Dermis microvascular lymphatic vessel endothelial cell (primary cell): ENCODE data around the gene SETD2. TPM values are rescaled to one million over a fixed set of nuclear protein-coding genes. Genes with fewer than 3 reads are reported as not detected.

Source experiments
- DNase-seq, 2 donors: peaks; one replicate each; pipeline versions ENCODE4 v3.0.0 to v3.0.0-alpha.2; 2010; ENCODE audit warnings: low read depth in 2 of 2
- total RNA-seq: library from RNA; depleted of rRNA; stranded (reverse); fragments of >200 nt; gene quantifications from 2 replicates; pipeline ENCODE4 v1.2.1, GENCODE V29; 2014

The SETD2 gene
- total RNA-seq, 1 donor from 2014 or later = 18.9 TPM

DNA sequence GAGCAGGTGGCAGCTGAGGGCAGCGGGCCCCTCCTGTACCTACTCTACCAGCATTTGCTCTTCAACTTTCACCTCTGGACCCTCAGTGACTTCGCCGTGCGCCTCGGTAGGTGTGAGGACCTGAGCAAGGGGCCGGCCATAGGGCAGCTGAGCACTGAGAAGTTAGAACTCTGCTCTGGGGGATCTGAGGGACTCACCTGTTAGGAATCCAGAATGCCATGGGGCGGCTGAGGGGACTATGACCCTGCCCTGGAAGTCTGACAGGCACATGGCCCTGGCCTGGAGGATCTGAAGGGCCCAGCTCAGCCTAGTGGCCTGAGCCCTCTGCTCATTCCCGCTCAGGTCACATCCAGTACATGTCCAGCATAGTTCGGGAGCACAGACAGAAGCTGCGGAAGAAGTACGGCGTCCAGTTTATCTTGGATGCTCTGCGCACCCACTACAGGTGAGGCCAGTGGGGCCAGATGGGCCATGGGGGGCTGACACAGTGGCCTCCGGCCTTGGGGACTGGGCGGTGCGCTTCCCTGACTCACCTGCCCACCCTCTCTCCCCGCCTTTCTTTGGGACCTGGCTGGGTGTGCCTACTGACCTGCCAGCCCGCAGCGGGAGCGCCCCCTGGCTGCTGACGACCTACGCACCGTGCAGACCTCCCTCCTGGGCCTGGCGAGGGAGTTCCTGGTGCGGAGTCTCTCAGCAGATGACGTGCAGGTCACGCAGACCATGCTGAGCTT lies 165.6 kb downstream of the SETD2 start:
- DNase-seq = peak; percentile 42 to 77

DNA sequence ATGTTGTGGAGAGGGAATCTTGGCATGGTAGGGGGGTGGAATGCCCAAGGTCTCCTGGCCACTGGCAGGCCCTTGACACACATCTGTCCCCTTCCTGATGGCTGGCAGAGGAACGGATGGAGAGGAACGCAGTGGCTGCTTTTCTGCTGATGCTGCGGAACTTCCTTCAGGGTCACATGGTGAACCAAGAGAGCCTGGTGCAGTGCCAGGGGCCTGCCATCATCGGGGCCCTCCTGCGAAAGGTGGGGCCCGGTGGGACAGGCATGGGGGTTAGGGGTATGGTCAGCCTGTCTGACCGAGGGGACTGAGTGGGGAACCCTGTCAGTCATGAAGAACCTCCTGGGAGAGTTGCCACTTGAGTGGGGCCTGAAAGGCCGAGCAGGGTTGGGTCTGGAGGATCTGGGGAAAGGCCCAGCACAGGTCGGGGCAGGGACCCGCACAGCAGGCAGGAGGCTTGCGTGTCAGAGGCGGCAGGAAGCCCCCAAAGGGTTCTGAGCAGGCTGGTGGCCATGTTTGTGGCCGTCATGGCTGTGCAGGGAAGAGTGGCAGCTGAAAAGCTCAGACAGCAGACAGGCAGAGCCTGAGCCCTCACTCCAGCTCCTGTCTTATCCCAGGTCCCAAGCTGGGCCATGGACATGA lies 166.3 kb downstream of the SETD2 start:
- DNase-seq = no peak

DNA sequence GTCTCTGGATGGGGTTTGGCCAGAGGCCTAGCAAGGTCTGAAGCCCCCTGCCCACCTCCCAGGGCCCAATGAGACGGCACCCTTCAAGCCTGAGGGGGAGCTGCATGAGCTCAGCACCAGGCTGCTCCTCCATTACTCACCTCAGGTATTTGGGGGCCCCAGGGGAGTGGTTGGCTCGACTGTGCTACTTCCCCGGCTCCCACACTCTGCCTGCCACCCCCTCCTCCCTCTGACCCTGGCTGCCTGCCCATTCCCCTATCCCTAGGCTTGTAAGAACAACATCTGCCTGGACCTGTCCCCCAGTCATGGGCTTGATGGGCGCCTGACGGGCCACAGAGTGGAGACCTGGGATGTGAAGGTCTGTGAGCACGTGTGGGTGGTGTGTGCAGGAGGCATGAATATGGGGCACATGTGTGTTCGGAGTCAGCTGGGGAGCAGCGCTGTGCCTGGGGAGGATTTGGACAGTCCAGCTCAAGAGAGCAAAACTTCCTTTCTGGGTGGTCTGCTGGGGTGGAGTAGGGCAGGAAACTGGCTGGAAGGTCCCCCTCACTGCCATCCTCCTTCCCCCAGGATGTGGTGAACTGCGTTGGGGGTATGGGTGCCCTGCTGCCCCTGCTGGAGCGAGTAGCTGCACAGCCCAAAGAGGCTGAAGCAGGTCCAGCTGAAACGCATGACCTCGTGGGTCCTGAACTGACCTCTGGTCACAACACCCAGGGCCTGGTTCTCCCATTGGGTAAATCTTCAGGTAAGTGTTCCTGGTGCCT lies 167.0 kb downstream of the SETD2 start:
- no peak for DNase-seq

DNA sequence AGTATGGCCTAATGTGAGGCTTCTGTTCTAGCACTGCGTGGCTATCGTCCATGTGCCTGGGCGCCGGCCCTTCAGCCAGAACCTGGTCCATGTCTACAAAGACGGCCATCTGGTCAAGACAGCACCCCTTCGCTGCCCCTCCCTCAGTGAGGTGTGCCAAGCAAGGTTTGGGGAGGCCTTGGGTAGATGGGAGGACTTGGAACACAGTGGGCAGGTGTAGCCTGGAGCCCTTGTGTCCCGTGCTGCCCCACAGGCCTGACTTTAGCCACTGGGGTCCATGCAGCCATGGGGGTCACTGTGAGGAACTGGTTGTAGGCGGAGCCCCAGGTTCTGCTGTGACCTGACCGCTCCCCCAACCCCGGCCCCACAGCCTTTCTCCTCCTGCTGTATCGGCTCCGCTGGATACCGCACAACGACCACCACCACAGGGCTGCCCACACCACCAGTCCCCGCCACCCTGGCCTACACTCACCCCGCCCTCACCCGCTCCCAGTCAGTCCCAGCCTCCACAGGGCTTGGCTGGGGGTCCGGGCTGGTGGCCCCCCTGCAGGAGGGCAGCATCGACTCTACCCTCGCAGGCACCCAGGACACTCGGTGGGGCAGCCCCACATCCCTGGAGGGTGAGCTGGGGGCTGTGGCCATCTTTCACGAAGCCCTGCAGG lies 167.9 kb downstream of the SETD2 start:
- DNase-seq = no peak

DNA sequence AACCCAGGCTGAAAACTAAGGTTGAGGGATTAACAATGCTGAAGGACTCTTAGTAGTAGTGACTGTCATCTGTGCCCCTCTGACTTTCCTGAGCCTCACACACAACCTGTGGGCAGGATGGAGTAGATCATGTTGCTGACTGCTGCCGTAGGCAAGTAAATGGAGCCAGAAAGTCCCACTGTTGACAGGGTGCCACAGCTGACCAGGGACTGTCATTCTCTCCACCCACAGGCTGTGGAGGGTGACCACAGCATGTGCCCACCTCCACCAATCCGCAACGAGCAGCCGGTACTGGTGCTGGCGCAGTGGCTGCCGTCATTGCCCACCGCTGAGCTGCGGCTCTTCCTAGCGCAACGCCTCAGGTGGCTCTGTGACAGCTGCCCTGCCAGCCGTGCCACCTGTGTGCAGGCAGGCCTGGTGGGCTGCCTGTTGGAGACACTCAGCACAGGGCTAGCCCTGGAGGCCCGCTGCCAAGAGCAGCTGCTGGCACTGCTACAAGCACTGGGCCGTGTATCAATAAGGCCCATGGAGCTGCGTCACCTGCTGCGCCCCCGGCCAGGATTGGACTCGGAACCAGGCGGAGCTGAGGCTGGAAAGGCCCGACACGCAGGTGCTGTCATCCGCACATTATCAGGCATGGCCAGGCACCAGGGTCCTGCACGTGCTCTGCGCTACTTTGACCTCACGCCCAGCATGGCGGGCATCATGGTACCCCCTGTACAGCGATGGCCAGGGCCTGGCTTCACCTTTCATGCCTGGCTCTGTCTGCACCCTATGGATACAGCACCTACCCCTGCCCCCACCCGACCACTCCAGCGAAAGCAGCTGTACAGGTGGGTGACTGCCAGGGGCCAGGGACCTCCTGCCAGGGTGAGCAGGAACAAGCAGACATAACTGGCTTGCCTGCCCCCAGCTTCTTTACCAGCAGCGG lies 168.8 kb downstream of the SETD2 start:
- no peak for DNase-seq

DNA sequence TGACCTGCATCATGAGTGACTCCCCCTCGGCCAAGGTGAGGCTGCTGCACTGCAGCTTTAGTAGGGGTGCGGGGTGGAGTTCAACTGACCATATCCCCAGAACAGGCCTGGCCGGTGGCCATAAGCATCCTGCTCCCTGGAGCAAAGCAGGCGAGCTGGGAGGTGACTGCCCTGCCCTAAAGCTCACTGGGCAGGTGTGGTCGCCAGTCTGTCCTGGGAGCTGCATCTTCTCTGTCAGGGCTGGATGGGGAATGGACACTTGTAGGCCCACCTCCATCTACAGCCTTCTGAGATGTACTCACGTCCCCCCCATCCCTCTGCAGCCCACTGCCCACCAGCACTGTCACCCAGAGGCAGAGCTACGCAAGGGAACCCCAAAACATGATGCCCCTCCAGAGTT lies 169.9 kb downstream of the SETD2 start:
- no peak for DNase-seq

DNA sequence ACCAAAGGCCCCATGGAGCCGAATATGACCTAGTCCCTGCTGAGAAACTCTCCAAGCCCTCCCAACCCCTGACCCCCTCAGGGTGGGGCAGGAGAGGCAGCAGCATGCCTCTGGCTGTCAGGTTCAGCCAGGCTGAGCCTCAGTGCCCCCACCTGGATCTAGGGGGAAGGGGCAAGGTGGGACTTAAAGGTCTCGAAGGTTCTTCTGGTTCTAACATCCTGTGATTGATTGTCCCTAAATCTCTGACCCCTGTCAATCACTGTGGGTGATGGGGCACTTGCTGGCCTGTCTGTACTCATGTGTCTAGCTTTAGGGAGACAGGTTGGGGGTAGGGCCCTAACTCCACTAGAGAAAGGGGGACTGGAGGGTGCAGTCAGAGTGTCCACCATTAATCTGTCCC lies 170.6 kb downstream of the SETD2 start:
- no peak for DNase-seq

DNA sequence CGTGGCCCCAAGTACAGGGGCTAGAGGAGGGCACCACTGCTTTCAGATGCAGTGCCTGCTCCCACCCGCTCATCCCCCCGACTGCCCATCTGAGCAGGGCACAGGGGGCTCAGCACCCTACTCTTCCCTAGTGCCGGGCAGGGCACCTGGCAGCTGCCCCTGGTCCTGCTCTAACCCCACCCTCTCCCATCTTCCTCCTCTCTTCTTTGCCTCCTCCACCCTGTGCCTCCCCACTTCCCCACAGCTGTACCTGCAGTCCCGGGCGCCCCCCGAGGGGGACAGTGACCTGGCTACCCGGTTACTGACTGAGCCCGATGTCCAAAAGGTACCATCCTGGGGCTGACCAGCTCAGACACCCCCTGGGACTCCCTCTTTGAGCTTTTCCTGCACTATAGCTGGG lies 171.7 kb downstream of the SETD2 start:
- DNase-seq = no peak

DNA sequence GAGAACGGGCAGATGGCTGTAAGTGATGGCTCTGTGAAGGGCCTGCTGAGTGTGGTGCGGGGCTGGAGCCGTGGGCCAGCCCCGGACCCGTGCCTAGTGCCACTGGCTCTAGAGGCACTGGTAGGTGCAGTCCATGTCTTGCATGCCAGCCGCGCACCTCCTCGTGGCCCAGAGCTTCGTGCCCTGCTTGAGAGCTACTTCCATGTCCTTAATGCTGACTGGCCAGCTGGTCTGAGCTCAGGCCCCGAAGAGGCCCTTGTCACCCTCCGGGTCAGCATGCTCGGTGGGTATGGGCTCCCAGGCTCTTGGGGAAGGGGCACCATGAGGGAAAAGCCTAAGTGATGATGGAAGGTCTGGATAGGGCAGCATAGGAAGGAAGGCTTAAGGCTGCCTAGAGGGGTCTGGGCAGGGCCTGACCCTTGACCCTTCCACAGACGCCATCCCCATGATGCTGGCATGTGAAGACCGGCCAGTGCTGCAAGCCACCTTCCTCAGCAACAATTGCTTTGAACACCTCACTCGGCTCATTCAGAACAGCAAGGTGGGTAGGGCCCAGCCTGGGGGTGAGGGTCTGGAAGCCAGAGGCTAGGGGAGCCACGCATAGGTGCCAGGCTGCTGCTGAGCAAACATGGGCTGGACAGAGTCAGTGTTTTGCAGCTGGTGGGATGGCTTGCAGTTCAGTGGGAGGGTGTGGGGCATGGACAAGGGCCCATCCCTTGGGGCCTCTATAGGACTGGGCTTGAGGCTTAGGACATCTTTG lies 172.3 kb downstream of the SETD2 start:
- DNase-seq = no peak

DNA sequence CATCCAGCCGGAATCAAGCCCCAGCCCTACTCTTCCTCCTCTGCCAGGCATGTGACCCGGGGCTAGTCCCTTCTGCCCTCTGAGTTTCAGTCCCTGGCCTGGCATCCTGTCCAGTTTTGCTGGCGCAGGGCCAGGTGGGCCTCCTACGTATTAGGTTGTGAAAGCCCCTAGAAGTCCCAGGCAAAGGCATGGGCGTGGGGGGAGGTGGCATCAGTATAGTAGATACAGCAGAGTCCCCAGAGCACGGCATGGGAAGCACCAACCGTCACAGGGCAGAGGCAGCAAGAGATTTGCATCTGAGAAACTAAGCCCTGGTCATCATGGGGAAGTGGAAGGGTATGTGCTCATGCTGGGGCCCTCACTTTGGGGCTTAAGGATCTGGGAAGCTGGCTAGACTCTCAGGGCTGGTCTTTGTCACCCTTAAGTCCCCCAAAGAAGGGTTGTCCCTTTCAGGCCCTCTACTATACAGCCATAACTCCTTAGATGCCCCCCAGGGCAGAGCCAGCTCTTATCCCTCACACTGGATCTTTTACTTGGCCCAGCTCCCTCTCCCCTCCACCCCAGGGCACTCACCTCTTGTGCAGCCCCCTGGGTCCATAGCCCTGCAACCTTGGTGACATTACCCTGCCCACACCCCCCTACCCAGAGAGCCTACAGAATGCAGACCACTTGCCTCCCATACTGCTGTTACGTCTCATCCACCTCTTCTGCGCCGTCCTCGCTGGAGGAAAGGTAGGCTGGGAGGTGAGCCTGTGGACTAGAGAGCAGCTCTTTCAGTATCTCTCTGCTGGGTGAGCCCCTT lies 173.1 kb downstream of the SETD2 start:
- no peak for DNase-seq

DNA sequence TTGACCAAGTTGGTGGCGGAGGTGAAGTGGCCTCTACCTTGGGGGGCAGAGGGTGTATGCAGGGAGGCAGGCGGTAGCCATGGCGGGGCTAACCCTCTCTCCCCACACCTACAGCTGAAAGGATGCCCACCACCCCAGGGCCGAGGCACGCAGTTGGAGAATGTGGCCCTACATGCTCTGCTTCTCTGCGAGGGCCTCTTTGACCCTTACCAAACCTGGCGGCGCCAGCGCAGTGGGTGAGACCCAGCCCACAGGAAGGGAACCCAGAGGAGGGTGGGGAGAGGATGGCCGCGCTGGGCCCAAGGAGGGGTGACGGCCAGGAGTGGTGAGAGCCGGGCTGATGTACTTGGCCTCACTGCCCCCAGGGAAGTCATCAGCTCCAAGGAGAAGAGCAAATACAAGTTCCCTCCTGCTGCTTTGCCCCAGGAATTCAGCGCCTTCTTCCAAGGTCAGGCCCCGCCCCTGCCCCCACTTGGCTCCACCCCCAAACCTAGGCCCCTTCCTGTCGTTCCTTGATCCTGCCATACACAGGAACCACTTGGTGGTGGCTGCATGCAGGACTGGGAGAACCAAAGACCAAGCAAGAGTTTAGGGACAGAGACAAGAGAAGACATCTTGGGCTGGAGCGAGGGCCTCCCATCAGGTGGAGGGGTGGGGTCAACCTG lies 174.6 kb downstream of the SETD2 start:
- no peak for DNase-seq

DNA sequence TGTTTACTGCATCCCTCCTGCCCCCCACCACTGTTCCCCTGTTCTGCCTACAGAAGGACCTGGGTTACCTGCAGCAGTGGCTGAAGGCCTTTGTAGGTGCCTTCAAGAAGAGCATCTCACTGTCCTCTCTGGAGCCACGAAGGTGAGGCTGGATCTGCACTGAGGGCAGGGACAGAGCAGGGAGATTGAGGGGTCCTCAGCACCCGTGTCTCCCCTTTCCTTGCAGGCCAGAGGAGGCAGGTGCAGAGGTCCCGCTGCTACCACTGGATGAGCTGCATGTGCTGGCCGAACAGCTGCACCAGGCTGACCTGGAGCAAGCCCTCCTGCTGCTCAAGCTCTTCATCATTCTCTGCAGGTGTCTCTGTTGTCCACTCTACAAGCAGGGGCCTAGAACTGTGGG lies 175.3 kb downstream of the SETD2 start:
- no peak for DNase-seq

DNA sequence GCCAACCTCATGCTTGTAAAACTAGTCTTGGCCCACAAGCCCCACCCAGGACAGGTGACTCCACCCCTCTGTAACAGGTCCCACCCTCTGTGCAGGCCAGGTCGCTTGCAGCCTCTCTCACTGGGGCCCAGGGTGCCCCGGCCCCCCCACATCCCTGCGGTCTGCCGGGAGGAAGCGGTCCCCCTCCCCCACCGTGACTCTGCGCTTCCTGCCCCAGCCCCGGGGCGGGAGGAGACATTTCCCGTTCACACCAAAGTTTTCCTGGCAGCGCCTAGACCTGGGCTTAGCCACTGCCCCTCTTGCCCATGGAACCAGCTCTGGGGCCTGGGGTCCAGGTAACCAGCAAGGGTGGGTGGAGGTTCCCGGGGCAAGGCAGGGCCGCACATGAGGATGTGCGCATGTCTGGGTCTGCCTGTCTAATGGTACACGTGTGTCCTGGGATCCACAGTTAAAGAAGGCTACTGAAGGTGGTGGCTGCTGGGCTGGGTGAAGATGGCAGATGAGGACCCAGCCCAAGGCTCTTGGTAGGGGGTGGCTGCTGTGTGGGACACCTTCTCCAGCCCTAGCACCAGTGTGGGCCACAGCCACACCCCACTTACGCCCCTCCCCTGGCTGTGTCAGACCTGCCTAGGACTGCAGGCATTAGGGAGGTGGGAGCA lies 176.0 kb downstream of the SETD2 start:
- DNase-seq = peak in 1 of 2 donors; percentile 61

DNA sequence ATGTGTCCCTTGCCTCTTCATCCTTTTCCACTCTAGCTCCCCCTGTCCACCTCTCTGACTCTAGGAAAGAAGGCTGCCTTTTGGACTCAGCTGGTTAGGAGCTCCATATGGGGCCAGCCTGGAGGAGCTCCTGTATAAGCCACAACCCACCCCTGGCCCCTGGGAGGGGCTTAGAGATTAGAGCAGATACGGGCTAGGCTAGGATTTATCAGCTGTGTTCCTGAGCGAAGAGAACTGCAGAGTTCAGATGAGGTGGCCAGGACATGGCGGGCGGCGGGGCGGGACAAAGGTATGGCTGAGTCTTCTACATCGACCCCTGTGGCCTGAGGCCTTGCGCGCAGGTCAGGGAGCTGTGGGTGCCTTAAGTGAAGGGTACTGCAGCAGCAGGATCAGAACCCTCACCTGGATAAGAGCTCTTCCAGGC lies 176.6 kb downstream of the SETD2 start:
- no peak for DNase-seq

DNA sequence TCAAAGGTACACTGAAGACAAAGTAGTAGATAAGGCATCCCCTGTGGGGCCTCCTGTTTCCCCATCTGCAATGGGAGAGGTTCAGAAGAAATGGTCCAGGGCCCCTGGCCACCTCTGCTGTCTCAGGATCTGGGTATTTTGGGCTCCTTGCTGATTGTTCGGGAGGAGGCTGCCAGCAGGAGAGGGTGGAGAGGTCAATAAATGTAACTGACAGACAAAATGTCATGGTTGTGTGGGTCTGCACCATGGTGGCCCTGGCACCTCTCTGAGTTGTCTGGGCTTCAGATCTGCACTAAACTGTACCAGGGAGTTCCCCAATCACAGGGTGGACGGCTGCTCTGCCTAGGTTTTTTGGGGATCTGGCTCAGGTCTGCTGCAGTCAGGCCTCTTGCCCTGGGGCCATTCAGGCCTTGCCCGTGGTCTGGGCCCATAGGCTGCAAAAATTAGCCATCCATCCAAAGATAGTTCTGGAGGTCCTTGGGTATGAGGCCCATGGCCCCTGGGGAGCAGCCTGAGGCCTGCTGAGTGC lies 177.1 kb downstream of the SETD2 start:
- DNase-seq = no peak

DNA sequence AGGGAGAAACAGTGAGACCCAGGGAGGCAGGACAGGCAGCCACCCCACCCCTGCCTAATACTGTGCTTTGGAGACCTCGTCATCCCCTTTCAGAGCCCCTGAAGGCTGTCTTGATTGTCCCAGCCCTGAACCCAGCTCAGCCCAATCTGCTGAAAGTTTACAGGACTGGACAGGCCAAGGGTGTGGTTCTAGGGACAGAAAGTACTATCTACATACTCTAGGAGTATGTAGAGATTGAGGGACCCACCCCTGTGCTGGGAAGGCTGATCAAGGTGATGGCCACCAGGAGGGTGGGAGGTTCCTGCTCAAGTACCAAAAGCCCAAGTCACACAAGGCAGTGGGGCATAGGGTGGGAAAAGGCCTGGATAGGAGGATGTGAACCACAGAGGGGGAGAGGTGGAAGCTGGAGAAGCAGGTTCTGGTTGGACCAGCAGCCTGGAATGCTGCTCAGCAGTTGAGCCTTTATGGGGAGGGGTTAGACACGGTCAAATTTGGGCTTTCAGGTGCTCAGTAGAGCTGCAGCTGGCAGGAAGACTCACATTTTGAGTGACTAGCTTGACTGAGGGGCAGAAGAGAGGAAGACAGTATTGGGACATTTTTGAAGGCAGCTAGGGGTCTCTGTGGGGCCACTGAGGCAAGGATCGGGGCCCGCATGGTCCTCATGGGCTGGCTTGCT lies 177.7 kb downstream of the SETD2 start:
- no peak for DNase-seq

DNA sequence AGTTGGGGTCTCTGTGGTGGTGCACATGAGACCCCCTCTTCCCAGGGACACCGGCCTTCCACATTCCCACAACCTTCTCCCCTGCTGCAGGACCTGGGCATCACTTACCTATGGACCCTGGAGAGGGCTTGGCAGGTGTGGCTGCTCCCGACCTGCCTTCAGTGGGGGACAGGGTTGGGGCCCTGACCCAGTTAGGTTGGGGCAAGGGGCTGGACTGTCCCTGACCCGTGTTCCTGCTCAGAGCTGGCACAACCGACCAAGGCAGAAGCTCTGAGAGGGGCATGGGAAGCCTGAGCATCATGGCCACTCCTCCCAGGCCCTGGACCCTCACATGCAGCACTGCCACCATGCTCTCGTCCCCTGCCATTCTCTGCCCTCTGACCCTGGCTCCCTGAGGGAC lies 178.3 kb downstream of the SETD2 start:
- DNase-seq = no peak
